Measurements from ENCODE around the gene RTP3.

DNA sequence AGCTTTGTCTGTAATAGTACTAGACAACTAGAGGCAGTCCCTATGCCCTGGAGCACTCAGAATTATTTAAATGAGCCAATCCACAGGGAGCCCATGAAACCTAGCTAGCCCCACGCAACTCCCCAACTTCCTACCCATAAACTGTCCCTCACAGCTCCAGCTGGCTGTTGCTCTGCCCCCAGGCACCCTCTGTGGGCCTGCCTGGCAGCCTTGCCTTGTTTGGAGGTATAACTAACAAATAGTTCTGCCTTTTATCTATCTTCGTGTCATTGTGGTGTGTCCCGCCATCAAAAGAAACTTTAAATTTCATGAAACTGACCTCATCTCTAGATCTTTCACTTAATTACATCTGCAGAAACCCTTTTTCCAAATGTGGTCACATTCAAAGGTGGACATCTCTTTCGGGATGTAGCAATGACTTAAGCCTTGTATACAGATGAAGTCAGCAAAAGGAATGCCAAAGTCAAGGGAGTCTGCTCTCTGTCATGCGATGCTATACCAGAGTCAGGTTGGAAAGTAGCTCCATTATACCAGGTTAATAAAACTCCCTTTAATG, 1.8 kb upstream of the RTP3 start:
- TF ChIP-seq POLR2A (IDR thresholded peaks at IDR 0.05) (no peak), CTCF (IDR thresholded peaks at IDR 0.05) (no peak)

Measured in thyroid gland (tissue), 4 donors.